Heart left ventricle (tissue), 16 donors: ENCODE measurements around the gene PTPRU. TPM values are rescaled to one million over a fixed set of nuclear protein-coding genes. Genes with fewer than 3 reads are reported as not detected.

Experiments
- ATAC-seq, 4 donors: fragments of 200-7000 bp; cut with Tn5 transposase; one replicate each; pipeline ENCODE4 v1.9.1; 2020 to 2022; ENCODE audit warnings: moderate library complexity in 4 of 4, mild to moderate bottlenecking in 3 of 4, moderate number of reproducible peaks in 1 of 4
- DNase-seq, 5 donors: peaks; one replicate each; pipeline ENCODE4 v3.0.0-alpha.2; 2020
- H3K27ac ChIP-seq, 12 donors: fragments of 200-600 bp; sonication (generic) in 4 of 12; one replicate each; pipeline versions ENCODE4 v1.5.0 to v1.8.0; 2016 to 2022; ENCODE audit warnings: mild to moderate bottlenecking in 2 of 12
- H3K27me3 ChIP-seq, 9 donors: fragments of 200-600 bp; sonication (generic) in 2 of 9; one replicate each; pipeline versions ENCODE4 v1.5.1 to v1.8.0; 2016 to 2022; ENCODE audit warnings: mild to moderate bottlenecking in 3 of 9
- H3K36me3 ChIP-seq, 9 donors: fragments of 200-600 bp; sonication (generic) in 2 of 9; one replicate each; pipeline versions ENCODE4 v1.5.0 to v1.8.0; 2018 to 2022; ENCODE audit warnings: mild to moderate bottlenecking in 2 of 9
- H3K4me1 ChIP-seq, 12 donors: fragments of 200-600 bp; sonication (generic) in 4 of 12; one replicate each; pipeline versions ENCODE4 v1.5.0 to v1.8.0; 2016 to 2022; ENCODE audit warnings: mild to moderate bottlenecking in 3 of 12
- H3K4me3 ChIP-seq, 12 donors: fragments of 200-600 bp; sonication (generic) in 4 of 12; one replicate each; pipeline versions ENCODE4 v1.5.0 to v1.8.0; 2017 to 2022; ENCODE audit warnings: mild to moderate bottlenecking in 9 of 12, moderate library complexity in 4 of 12
- H3K9me3 ChIP-seq, 12 donors: fragments of 200-600 bp; sonication (generic) in 4 of 12; one replicate each; pipeline versions ENCODE4 v1.5.0 to v1.8.0; 2016 to 2022; ENCODE audit warnings: mild to moderate bottlenecking in 1 of 12
- POLR2A ChIP-seq, 2 donors: fragments of 450-650 bp; IDR thresholded peaks; one replicate each; pipeline ENCODE4 v1.6.1; 2017; ENCODE audit warnings: antibody characterized with exemption in 2 of 2, mild to moderate bottlenecking in 2 of 2, moderate library complexity in 2 of 2
- WGBS, 4 donors: extraction: QIAGEN DNeasy Blood & Tissue Kit in 2 of 4; methylation state at CpG; one replicate each; pipeline versions ENCODE4 v1.1.5 to v1.1.7; 2013 to 2018; 5-methylcytosine and 5-hydroxymethylcytosine counted together
- intact Hi-C, 10 donors: fragments of 100-400 bp; cut with DNase I; formaldehyde crosslinking; loops; one replicate each; pipeline versions ENCODE4 v1.11.1 to v1.14.2; 2022
- polyA plus RNA-seq, 2 donors: library from polyadenylated mRNA; stranded (reverse); fragments of 200-250 nt; gene quantifications; one replicate each; pipeline ENCODE4 v1.2.3, GENCODE V29; 2013
- total RNA-seq, 9 donors: library from RNA; depleted of rRNA in 2 of 9; stranded (reverse); fragments of >200 nt in 2 of 9; fragmentation: NEBNext Ultra II Directional in 3 of 9; extraction: Animal tissue kit (Norgen Biotek cat#: 25700) in 3 of 9; gene quantifications; one replicate each; pipeline versions ENCODE4 v1.1.0 to v1.2.4, GENCODE V29; 2016 to 2023
- TF ChIP-seq, protein P1 (sequence below), 12 donors: fragments of 200-600 bp; sonication (generic) in 4 of 12; IDR thresholded peaks; one replicate each; pipeline versions ENCODE4 v1.5.0 to v1.8.0; 2018 to 2022; ENCODE audit warnings: antibody characterized with exemption in 12 of 12, mild to moderate bottlenecking in 5 of 12
- donor health status: ischemic (EF 13 %, LVEDD 7.1; RV severe dilation, severe dysfunction).
- donor health status: healthy with polysubstance abuse.
- donor health status: DM: no; HTN: yes; CAD: no.
- donor health status: DM: no; HTN: no; CAD: no.
- donor health status: ischemic (EF 25% LVEDD 6.9; RV normal size, moderate dysfunction).
- donor health status: ischemic (EF 25% LVEDD 5.7; RV mildly dilated, moderate dysfunction).
- donor health status: healthy.
- donor health status: DM: yes; HTN: yes; CAD: no.
- donor health status: ischemic (EF 35%, LVEDD 5.7; RV mildly dilated, moderate dysfunction).
- donor health status: nonischemic (EF 11% LVEDD 7.7; RV severe dilation, severe dysfunction).
- donor health status: DM: yes; HTN: yes; CAD: no.
- donor health status: PGD.
- donor health status: ischemic (EF 29% LVEDD 5.4; RV normal size, mild dysfunction).
- donor health status: nonischemic (EF 23%, LVEDD 6.1; RV moderate dilation, normal function).

Gene PTPRU
- total and polyA plus RNA-seq, 11 donors = 7.1 to 59.9 (median 16.2) TPM

DNA sequence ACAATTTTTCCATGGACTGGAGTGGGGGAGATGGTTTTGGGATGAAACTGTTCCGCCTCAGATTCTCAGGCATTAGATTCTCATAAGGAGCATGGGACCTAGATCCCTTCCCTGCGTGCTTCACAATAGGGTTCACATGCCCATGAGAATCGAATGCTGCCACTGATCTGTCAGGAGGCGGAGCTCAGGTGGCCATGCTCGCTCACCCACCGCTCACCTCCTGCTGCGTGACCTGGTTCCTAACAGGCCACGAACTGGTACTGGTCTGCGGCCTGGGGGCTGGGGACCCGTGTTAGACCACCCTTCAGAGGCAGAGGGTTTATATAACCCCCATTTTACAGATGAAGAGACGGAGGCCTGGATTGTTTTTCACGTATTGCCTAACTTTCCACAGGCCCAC lies 38.3 kb upstream of the PTPRU start:
- peaks cover 0 to 77% (median 57%) of the 10 kb centered on the region in 9 donors for H3K36me3 ChIP-seq
- DNase-seq = no peak
- intact Hi-C loops = no loop called here
- no peaks in the 10 kb centered on the region for H3K9me3 ChIP-seq
- H3K27me3 ChIP-seq = no peaks in the 10 kb centered on the region
- no peak overlapping the region for H3K27ac ChIP-seq
- H3K4me3 ChIP-seq = no peak overlapping the region
- peaks cover 0 to 15% (median 9%) of the 10 kb centered on the region in 12 donors for H3K4me1 ChIP-seq
- WGBS, 4 donors = 91 to 100% (median 93%) methylated on average over 11 to 12 of the region's 12 CpGs
- ATAC-seq = no peak
- TF ChIP-seq POLR2A (IDR thresholded peaks at IDR 0.05) = no peak
- TF ChIP-seq, protein P1, sequence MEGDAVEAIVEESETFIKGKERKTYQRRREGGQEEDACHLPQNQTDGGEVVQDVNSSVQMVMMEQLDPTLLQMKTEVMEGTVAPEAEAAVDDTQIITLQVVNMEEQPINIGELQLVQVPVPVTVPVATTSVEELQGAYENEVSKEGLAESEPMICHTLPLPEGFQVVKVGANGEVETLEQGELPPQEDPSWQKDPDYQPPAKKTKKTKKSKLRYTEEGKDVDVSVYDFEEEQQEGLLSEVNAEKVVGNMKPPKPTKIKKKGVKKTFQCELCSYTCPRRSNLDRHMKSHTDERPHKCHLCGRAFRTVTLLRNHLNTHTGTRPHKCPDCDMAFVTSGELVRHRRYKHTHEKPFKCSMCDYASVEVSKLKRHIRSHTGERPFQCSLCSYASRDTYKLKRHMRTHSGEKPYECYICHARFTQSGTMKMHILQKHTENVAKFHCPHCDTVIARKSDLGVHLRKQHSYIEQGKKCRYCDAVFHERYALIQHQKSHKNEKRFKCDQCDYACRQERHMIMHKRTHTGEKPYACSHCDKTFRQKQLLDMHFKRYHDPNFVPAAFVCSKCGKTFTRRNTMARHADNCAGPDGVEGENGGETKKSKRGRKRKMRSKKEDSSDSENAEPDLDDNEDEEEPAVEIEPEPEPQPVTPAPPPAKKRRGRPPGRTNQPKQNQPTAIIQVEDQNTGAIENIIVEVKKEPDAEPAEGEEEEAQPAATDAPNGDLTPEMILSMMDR (IDR thresholded peaks at IDR 0.05) = no peak

DNA sequence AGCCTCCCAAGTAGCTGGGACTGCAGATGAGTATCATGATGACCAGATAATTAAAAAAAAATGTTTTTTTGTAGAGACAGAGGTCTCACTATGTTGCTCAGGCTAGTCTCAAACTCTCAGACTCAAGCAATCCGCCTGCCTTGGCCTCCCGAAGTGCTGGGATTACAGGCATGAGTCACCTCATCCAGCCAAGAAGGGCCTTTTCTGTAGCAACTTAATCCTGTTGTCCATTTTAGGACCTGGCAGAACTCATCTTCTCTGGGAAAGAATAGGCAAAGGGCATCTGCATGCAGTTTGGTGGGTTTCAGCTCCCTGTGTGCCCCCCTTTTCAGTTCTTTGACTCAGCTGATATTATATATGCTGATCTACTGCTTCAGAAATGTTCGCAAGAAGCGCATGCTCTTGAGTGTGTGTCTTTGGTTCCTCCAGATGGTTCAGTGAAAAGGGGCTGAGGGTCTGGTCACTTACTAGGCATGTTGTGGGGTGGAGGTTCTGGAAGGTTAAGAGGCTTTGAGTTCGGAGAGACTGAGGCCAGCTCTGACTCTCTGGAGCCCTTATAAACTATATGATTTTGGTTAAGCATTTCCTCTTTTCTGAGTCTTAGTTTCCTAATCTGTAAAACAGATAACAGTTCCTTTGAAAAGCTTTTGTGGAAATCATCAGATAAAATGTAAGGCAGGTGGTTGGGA lies 35.3 kb upstream of the PTPRU start:
- DNase-seq (no peak), ATAC-seq (no peak)
- no peaks in the 10 kb centered on the region for H3K9me3 ChIP-seq
- TF ChIP-seq POLR2A (IDR thresholded peaks at IDR 0.05) = no peak
- TF ChIP-seq, protein P1 (IDR thresholded peaks at IDR 0.05) = no peak
- peaks cover 0 to 17% (median 9%) of the 10 kb centered on the region in 12 donors for H3K4me1 ChIP-seq
- no peak overlapping the region for H3K4me3 ChIP-seq
- H3K27ac ChIP-seq = no peak overlapping the region
- no peaks in the 10 kb centered on the region for H3K27me3 ChIP-seq
- 96 to 98% (median 97%) methylated on average over 5 of the region's 5 CpGs for WGBS, 4 donors
- peaks cover 0 to 86% (median 57%) of the 10 kb centered on the region in 9 donors for H3K36me3 ChIP-seq
- intact Hi-C loops = loop anchor here (2.0 to 10.0 kb wide), 10 partner anchors 79 to 424 kb away; partner anchors contain the start of gene TMEM200B (in 1 of the 10)

DNA sequence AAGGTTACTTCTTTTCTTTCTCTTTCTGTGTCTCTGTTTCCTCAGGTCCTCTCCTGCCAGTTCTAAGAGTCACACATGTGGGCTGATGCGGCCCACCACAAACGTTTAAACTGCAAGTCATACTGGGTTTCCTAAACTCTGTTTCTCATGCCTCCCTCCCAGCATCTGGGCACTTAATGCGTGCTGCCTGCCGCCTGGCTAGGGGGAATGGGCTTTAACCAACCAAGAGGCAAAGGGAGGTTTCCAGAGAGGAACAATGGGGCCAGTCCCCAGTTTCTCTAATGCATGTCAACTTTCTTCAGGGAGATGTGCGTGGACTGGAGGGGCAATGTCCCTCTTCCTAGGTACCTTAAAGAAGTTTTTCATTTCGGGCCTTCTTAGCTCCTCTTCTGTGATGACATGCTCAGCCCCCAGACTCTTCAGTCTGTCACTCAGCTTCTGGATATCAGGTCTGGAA lies 34.7 kb upstream of the PTPRU start:
- intact Hi-C loops = loop anchor here (2.0 to 10.0 kb wide), 13 partner anchors 79 to 424 kb away; partner anchors contain the start of gene TMEM200B (in 1 of the 10)
- TF ChIP-seq, protein P1 (IDR thresholded peaks at IDR 0.05) = no peak
- no peak for TF ChIP-seq POLR2A (IDR thresholded peaks at IDR 0.05)
- no peak for ATAC-seq
- peak overlapping the region in 8 of 12 donors; percentile 63 to 85 (median 74) for H3K27ac ChIP-seq
- WGBS, 4 donors = 85 to 93% (median 91%) methylated on average over 6 of the region's 6 CpGs
- no peak for DNase-seq
- no peaks in the 10 kb centered on the region for H3K27me3 ChIP-seq
- no peaks in the 10 kb centered on the region for H3K9me3 ChIP-seq
- peaks cover 0 to 17% (median 9%) of the 10 kb centered on the region in 12 donors for H3K4me1 ChIP-seq
- H3K36me3 ChIP-seq = peaks cover 0 to 88% (median 61%) of the 10 kb centered on the region in 9 donors
- no peak overlapping the region for H3K4me3 ChIP-seq

DNA sequence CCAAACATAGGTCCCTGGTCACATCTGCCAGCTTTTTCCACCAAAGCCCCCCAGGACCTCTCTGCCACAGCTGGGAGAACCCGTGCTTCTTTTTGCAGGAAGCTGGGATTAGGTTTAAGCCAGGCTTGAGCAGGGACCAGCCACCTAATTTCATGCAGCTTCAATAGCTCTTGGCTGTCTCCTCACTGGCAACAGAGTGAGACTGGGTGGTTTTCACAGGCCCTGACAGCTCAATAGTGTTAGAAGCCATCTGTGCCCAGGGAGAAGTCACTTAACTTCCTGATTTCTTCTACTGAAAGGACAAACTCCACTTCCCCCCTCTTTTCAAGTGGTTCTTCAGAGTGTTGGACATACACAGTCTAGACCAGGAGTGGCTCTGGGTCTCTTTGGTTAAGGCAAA lies 34.3 kb upstream of the PTPRU start:
- TF ChIP-seq POLR2A (IDR thresholded peaks at IDR 0.05) = no peak
- TF ChIP-seq, protein P1 (IDR thresholded peaks at IDR 0.05) = no peak
- H3K27ac ChIP-seq = peak overlapping the region; percentile 26 to 85 (median 72)
- H3K4me3 ChIP-seq = no peak overlapping the region
- intact Hi-C loops = loop anchor here (2.0 to 10.0 kb wide), 12 partner anchors 80 to 425 kb away; partner anchors contain the start of gene TMEM200B (in 1 of the 10)
- DNase-seq (no peak), ATAC-seq (peak in 2 of 4 donors; percentile 12 to 19)
- peaks cover 0 to 88% (median 61%) of the 10 kb centered on the region in 9 donors for H3K36me3 ChIP-seq
- WGBS, 4 donors = 68 to 85% (median 75%) methylated on average over 1 of the region's 1 CpG
- H3K27me3 ChIP-seq = no peaks in the 10 kb centered on the region
- H3K9me3 ChIP-seq = no peaks in the 10 kb centered on the region
- H3K4me1 ChIP-seq = peaks cover 0 to 17% (median 9%) of the 10 kb centered on the region in 12 donors
